ENCODE data around the gene NINJ2. TPM values are rescaled to one million over a fixed set of nuclear protein-coding genes. Genes with fewer than 3 reads are reported as not detected.
A peak's percentile ranks its signal among the peaks of the same experiment; 100 is the strongest.
"Not testable (repeated sequence)": the region's sequence is repeated elsewhere in the genome, so short reads cannot be mapped to it uniquely, and the experiment has no call there.

NINJ2 gene
- total RNA-seq, 1 donor from 2014 or later: 6.8 TPM

GRCh38 chr12:581321-581720 is 81.9 kb downstream of the NINJ2 start:
- no peak overlapping the region for H3K27ac Mint-ChIP-seq
- no peak overlapping the region for H3K4me3 Mint-ChIP-seq
- intact Hi-C loops (cut with micrococcal nuclease): no loop called here
- H3K27me3 Mint-ChIP-seq (ENCODE audit: insufficient read depth): peaks cover 4% of the 10 kb centered on the region
- peaks cover 5% of the 10 kb centered on the region for H3K36me3 Mint-ChIP-seq (ENCODE audit: low read depth)
- peaks cover 6% of the 10 kb centered on the region for H3K4me1 Mint-ChIP-seq (ENCODE audit: low read depth)
- H3K9me3 Mint-ChIP-seq: no peaks in the 10 kb centered on the region
- no peak for DNase-seq (ENCODE audit: low spot score)

- Mint-ChIP-seq H3K9me3 (no peaks in the 10 kb centered on the region), H3K4me3 (no peak overlapping the region), H3K27ac (no peak overlapping the region), H3K4me1 (ENCODE audit: low read depth) (peaks cover 11% of the 10 kb centered on the region), H3K36me3 (ENCODE audit: low read depth) (peaks cover 5% of the 10 kb centered on the region), H3K27me3 (ENCODE audit: insufficient read depth) (peaks cover 4% of the 10 kb centered on the region)
- intact Hi-C loops (cut with micrococcal nuclease): no loop called here
- DNase-seq (ENCODE audit: low spot score): no peak
These were observed 82.4 kb downstream of the NINJ2 start for GRCh38 chr12:580813-581212.

GRCh38 chr12:579420-580110 is 83.7 kb downstream of the NINJ2 start:
- Mint-ChIP-seq H3K4me1 (ENCODE audit: low read depth) (peaks cover 24% of the 10 kb centered on the region), H3K27ac (no peak overlapping the region), H3K9me3 (no peaks in the 10 kb centered on the region), H3K4me3 (no peak overlapping the region), H3K36me3 (ENCODE audit: low read depth) (peaks cover 5% of the 10 kb centered on the region), H3K27me3 (ENCODE audit: insufficient read depth) (peaks cover 4% of the 10 kb centered on the region)
- intact Hi-C loops (cut with micrococcal nuclease): no loop called here
- DNase-seq (ENCODE audit: low spot score): no peak

- no peak for DNase-seq (ENCODE audit: low spot score)
- intact Hi-C loops (cut with micrococcal nuclease): no loop called here
- H3K4me1 Mint-ChIP-seq (ENCODE audit: low read depth): peaks cover 27% of the 10 kb centered on the region
- H3K9me3 Mint-ChIP-seq: no peaks in the 10 kb centered on the region
- peaks cover 5% of the 10 kb centered on the region for H3K36me3 Mint-ChIP-seq (ENCODE audit: low read depth)
- H3K27me3 Mint-ChIP-seq (ENCODE audit: insufficient read depth): peaks cover 4% of the 10 kb centered on the region
- no peak overlapping the region for H3K27ac Mint-ChIP-seq
- no peak overlapping the region for H3K4me3 Mint-ChIP-seq
These were observed 84.4 kb downstream of the NINJ2 start for GRCh38 chr12:578748-579419.

- H3K9me3 Mint-ChIP-seq; H3K4me3 Mint-ChIP-seq; H3K27ac Mint-ChIP-seq; H3K36me3 Mint-ChIP-seq (ENCODE audit: low read depth); DNase-seq (ENCODE audit: low spot score); H3K27me3 Mint-ChIP-seq (ENCODE audit: insufficient read depth): not testable (repeated sequence)
- intact Hi-C loops (cut with micrococcal nuclease): loop anchor here (2.0 kb wide), 2 partner anchors 33 to 413 kb away; partner anchors contain the start of gene ERC1
- H3K4me1 Mint-ChIP-seq (ENCODE audit: low read depth): peaks cover 27% of the 10 kb centered on the region
These were observed 85.1 kb downstream of the NINJ2 start for GRCh38 chr12:577994-578747.

GRCh38 chr12:576615-577110 is 86.6 kb downstream of the NINJ2 start:
- peak overlapping the region; percentile 15 for H3K4me3 Mint-ChIP-seq
- H3K9me3 Mint-ChIP-seq: no peaks in the 10 kb centered on the region
- intact Hi-C loops (cut with micrococcal nuclease): loop anchor here (1.0 to 2.0 kb wide), 11 partner anchors 34 to 414 kb away; partner anchors contain the start of genes ERC1 and RAD52
- peak overlapping the region; percentile 81 for H3K27ac Mint-ChIP-seq
- peaks cover 30% of the 10 kb centered on the region for H3K4me1 Mint-ChIP-seq (ENCODE audit: low read depth)
- no peak for DNase-seq (ENCODE audit: low spot score)
- peaks cover 5% of the 10 kb centered on the region for H3K36me3 Mint-ChIP-seq (ENCODE audit: low read depth)
- H3K27me3 Mint-ChIP-seq (ENCODE audit: insufficient read depth): peaks cover 4% of the 10 kb centered on the region

- DNase-seq (ENCODE audit: low spot score): peak; percentile 81
- intact Hi-C loops (cut with micrococcal nuclease): loop anchor here (1.0 to 2.0 kb wide), 11 partner anchors 35 to 415 kb away; partner anchors contain the start of genes ERC1 and RAD52
- Mint-ChIP-seq H3K4me1 (ENCODE audit: low read depth) (peaks cover 33% of the 10 kb centered on the region), H3K4me3 (no peak overlapping the region), H3K27me3 (ENCODE audit: insufficient read depth) (peaks cover 4% of the 10 kb centered on the region), H3K9me3 (no peaks in the 10 kb centered on the region), H3K27ac (peak overlapping the region; percentile 80), H3K36me3 (ENCODE audit: low read depth) (peaks cover 5% of the 10 kb centered on the region)
These were observed 87.2 kb downstream of the NINJ2 start for GRCh38 chr12:575948-576614.

GRCh38 chr12:575129-575502 is 88.1 kb downstream of the NINJ2 start:
- DNase-seq (ENCODE audit: low spot score): no peak
- intact Hi-C loops (cut with micrococcal nuclease): no loop called here
- H3K9me3 Mint-ChIP-seq: no peaks in the 10 kb centered on the region
- no peak overlapping the region for H3K4me3 Mint-ChIP-seq
- peaks cover 33% of the 10 kb centered on the region for H3K4me1 Mint-ChIP-seq (ENCODE audit: low read depth)
- peak overlapping the region; percentile 80 for H3K27ac Mint-ChIP-seq
- H3K36me3 Mint-ChIP-seq (ENCODE audit: low read depth): peaks cover 2% of the 10 kb centered on the region
- H3K27me3 Mint-ChIP-seq (ENCODE audit: insufficient read depth): peaks cover 2% of the 10 kb centered on the region

- peak overlapping the region; percentile 80 for H3K27ac Mint-ChIP-seq
- no peak for DNase-seq (ENCODE audit: low spot score)
- H3K27me3 Mint-ChIP-seq (ENCODE audit: insufficient read depth): peaks cover 2% of the 10 kb centered on the region
- H3K9me3 Mint-ChIP-seq: no peaks in the 10 kb centered on the region
- peaks cover 33% of the 10 kb centered on the region for H3K4me1 Mint-ChIP-seq (ENCODE audit: low read depth)
- peaks cover 2% of the 10 kb centered on the region for H3K36me3 Mint-ChIP-seq (ENCODE audit: low read depth)
- intact Hi-C loops (cut with micrococcal nuclease): no loop called here
- H3K4me3 Mint-ChIP-seq: no peak overlapping the region
These were observed 88.6 kb downstream of the NINJ2 start for GRCh38 chr12:574475-575128.

GRCh38 chr12:573232-573631 is 90.0 kb downstream of the NINJ2 start:
- no peak for DNase-seq (ENCODE audit: low spot score)
- H3K36me3 Mint-ChIP-seq (ENCODE audit: low read depth): peaks cover 2% of the 10 kb centered on the region
- no peak overlapping the region for H3K27ac Mint-ChIP-seq
- H3K9me3 Mint-ChIP-seq: no peaks in the 10 kb centered on the region
- intact Hi-C loops (cut with micrococcal nuclease): no loop called here
- H3K27me3 Mint-ChIP-seq (ENCODE audit: insufficient read depth): no peaks in the 10 kb centered on the region
- H3K4me3 Mint-ChIP-seq: no peak overlapping the region
- H3K4me1 Mint-ChIP-seq (ENCODE audit: low read depth): peaks cover 39% of the 10 kb centered on the region

GRCh38 chr12:572532-572899 is 90.7 kb downstream of the NINJ2 start:
- no peak for DNase-seq (ENCODE audit: low spot score)
- no peaks in the 10 kb centered on the region for H3K9me3 Mint-ChIP-seq
- H3K27ac Mint-ChIP-seq: no peak overlapping the region
- H3K4me1 Mint-ChIP-seq (ENCODE audit: low read depth): peaks cover 41% of the 10 kb centered on the region
- H3K27me3 Mint-ChIP-seq (ENCODE audit: insufficient read depth): no peaks in the 10 kb centered on the region
- intact Hi-C loops (cut with micrococcal nuclease): no loop called here
- H3K36me3 Mint-ChIP-seq (ENCODE audit: low read depth): peaks cover 2% of the 10 kb centered on the region
- no peak overlapping the region for H3K4me3 Mint-ChIP-seq
